ENCODE measurements around the gene DAGLA.

GRCh38 chr11:61791737-61792309 is 111.6 kb downstream of the DAGLA start:
- no peak for TF ChIP-seq CTCF (IDR thresholded peaks at IDR 0.05)
- TF ChIP-seq EP300 (IDR thresholded peaks at IDR 0.05): no peak
- no peak for TF ChIP-seq POLR2A (IDR thresholded peaks at IDR 0.05)
- TF ChIP-seq POLR2AphosphoS5 (IDR thresholded peaks at IDR 0.05): no peak

All from gastroesophageal sphincter (tissue), 3 donors.